Esophagus muscularis mucosa (tissue), 4 donors: ENCODE measurements around the gene SIK3. TPM values are rescaled to one million over a fixed set of nuclear protein-coding genes. Genes with fewer than 3 reads are reported as not detected.
A peak's percentile ranks its signal among the peaks of the same experiment; 100 is the strongest.

Experiments
- DNase-seq: peaks from one replicate; pipeline ENCODE4 v3.0.0-alpha.2; 2017; ENCODE audit errors: extremely low spot score
- H3K27ac ChIP-seq, 4 donors: fragments of 200-600 bp; sonication (generic); replicated peaks in 1 of 4; 1 replicate in 3 of 4; 2 replicates in 1 of 4; pipeline ENCODE4 v1.5.1; 2016 to 2019; ENCODE audit warnings: mild to moderate bottlenecking in 1 of 4
- H3K27me3 ChIP-seq, 4 donors: fragments of 200-600 bp; sonication (generic); one replicate each; pipeline versions ENCODE4 v1.5.1 to v1.6.0; 2016 to 2019
- H3K36me3 ChIP-seq, 4 donors: fragments of 200-600 bp; sonication (generic); one replicate each; pipeline ENCODE4 v1.5.1; 2016 to 2019
- H3K4me1 ChIP-seq, 4 donors: fragments of 200-600 bp; sonication (generic); one replicate each; pipeline ENCODE4 v1.5.1; 2016 to 2019
- H3K4me3 ChIP-seq, 4 donors: fragments of 200-600 bp; sonication (generic); 1 replicate in 2 of 4; 2 replicates in 2 of 4; pipeline ENCODE4 v1.5.1; 2016 to 2019; ENCODE audit warnings: mild to moderate bottlenecking in 4 of 4, moderate library complexity in 1 of 4
- H3K9me3 ChIP-seq, 4 donors: fragments of 200-600 bp; sonication (generic); 1 replicate in 3 of 4; 2 replicates in 1 of 4; pipeline ENCODE4 v1.5.1; 2016 to 2019
- CTCF ChIP-seq, 3 experiments: fragments of 200-600 bp in 2 of 3; fragments of 450-650 bp in 1 of 3; sonication (generic) in 2 of 3; IDR thresholded peaks; one replicate each; pipeline ENCODE4 v1.5.1; 2017 to 2019; ENCODE audit warnings: antibody characterized with exemption in 3 of 3, mild to moderate bottlenecking in 2 of 3, moderate library complexity in 1 of 3
- EP300 ChIP-seq: sonication (generic); formaldehyde crosslinking; IDR thresholded peaks from one replicate; pipeline ENCODE4 v1.6.1; 2017; ENCODE audit warnings: antibody characterized with exemption
- POLR2A ChIP-seq: fragments of 450-650 bp; IDR thresholded peaks from one replicate; pipeline ENCODE4 v1.6.1; 2017; ENCODE audit warnings: antibody characterized with exemption, moderate library complexity, mild to moderate bottlenecking, low read depth
- POLR2AphosphoS5 ChIP-seq, 2 donors: sonication (generic); formaldehyde crosslinking; IDR thresholded peaks; one replicate each; pipeline ENCODE4 v1.6.1; 2017; ENCODE audit warnings: antibody characterized with exemption in 2 of 2
- WGBS: methylation state at CpG from one replicate; pipeline ENCODE4 v1.1.5; 2018; 5-methylcytosine and 5-hydroxymethylcytosine counted together
- intact Hi-C: fragments of 100-400 bp; cut with DNase I; formaldehyde crosslinking; loops from one replicate; pipeline ENCODE4 v1.15.1; 2023
- total RNA-seq, 4 donors: library from RNA; depleted of rRNA; stranded (reverse); fragments of >200 nt; gene quantifications; one replicate each; pipeline versions ENCODE4 v1.1.0 to v1.2.1, GENCODE V29; 2016

SIK3 gene
- total RNA-seq, 4 donors from 2014 or later: 39.5 to 53.5 (median 42.3) TPM

- WGBS: 79% methylated on average over 7 of the region's 7 CpGs
- H3K27ac ChIP-seq: peak overlapping the region in 1 of 4 donors; percentile 33
These were observed 53.8 kb downstream of the SIK3 start for GRCh38 chr11:117044287-117045035.

DNA sequence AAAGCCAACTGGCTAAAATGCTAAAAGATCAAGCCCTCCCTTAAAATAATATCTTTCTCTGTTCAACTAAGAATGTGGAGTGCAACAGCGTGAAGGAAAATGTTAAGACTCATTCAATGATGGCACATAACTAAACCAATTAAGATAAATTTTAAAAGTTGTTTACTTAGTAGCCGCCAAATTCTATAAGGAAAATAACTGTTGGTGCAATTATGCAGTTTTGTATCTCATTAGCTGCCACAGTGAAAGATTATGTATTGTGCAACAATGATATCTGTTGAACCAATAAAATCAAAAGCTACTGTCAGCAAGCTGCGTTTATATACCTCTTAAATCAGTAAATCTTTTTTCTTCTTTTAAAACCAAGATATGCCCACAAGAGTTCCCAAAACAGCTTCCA lies 55.5 kb downstream of the SIK3 start:
- Histone ChIP-seq H3K4me1 (peaks cover 39 to 71% (median 54%) of the 10 kb centered on the region in 4 donors), H3K27me3 (no peaks in the 10 kb centered on the region), H3K27ac (no peak overlapping the region), H3K36me3 (no peaks in the 10 kb centered on the region), H3K4me3 (no peak overlapping the region), H3K9me3 (no peaks in the 10 kb centered on the region)
- WGBS: 94% methylated on average over 3 of the region's 3 CpGs
- no peak for DNase-seq
- intact Hi-C loops: no loop called here
- TF ChIP-seq POLR2A: no peak
- no peak for TF ChIP-seq CTCF (IDR thresholded peaks at IDR 0.05)
- TF ChIP-seq POLR2AphosphoS5 (IDR thresholded peaks at IDR 0.05): no peak
- no peak for TF ChIP-seq EP300

More at GRCh38 chr11:117044287-117045035, 53.8 kb downstream of the SIK3 start:
- intact Hi-C loops: no loop called here
- no peaks in the 10 kb centered on the region for H3K9me3 ChIP-seq
- TF ChIP-seq EP300 (no peak), POLR2A (no peak), POLR2AphosphoS5 (IDR thresholded peaks at IDR 0.05) (no peak), CTCF (IDR thresholded peaks at IDR 0.05) (no peak)
- no peaks in the 10 kb centered on the region for H3K27me3 ChIP-seq
- DNase-seq: no peak
- H3K4me3 ChIP-seq: no peak overlapping the region
- H3K4me1 ChIP-seq: peaks cover 31 to 60% (median 42%) of the 10 kb centered on the region in 4 donors
- H3K36me3 ChIP-seq: no peaks in the 10 kb centered on the region

GRCh38 chr11:117039900-117040299 lies 58.3 kb downstream of the SIK3 start:
- TF ChIP-seq EP300 (no peak), CTCF (IDR thresholded peaks at IDR 0.05) (no peak), POLR2AphosphoS5 (IDR thresholded peaks at IDR 0.05) (no peak), POLR2A (no peak)
- Histone ChIP-seq H3K36me3 (no peaks in the 10 kb centered on the region), H3K27me3 (no peaks in the 10 kb centered on the region), H3K4me1 (peaks cover 36 to 64% (median 54%) of the 10 kb centered on the region in 4 donors), H3K4me3 (no peak overlapping the region), H3K27ac (no peak overlapping the region), H3K9me3 (no peaks in the 10 kb centered on the region)
- no peak for DNase-seq
- 25% methylated on average over 1 of the region's 1 CpG for WGBS
- intact Hi-C loops: no loop called here

DNA sequence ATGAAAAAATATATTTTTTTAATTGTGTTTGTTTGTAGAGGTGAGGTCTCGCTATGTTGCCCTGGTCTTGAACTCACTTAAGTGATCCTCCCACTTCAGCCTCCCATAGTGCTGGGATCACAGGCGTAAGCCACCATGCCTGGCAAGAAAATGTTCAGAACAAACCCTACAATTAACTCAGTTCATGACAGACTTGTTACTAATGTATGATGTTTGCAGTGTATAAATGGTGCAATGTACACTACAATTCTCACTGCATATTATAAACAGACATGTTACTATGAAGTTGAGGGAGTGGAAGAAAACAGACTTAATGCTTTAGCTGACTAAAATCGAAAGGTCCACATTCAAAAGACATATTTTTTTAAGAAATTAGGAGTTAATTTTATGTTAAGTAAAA lies 59.0 kb downstream of the SIK3 start:
- no peak overlapping the region for H3K27ac ChIP-seq
- WGBS: 96% methylated on average over 3 of the region's 3 CpGs
- H3K9me3 ChIP-seq: no peaks in the 10 kb centered on the region
- H3K4me1 ChIP-seq: peaks cover 29 to 58% (median 48%) of the 10 kb centered on the region in 4 donors
- DNase-seq: no peak
- no peak overlapping the region for H3K4me3 ChIP-seq
- no peaks in the 10 kb centered on the region for H3K36me3 ChIP-seq
- no peaks in the 10 kb centered on the region for H3K27me3 ChIP-seq
- TF ChIP-seq POLR2A (no peak), POLR2AphosphoS5 (IDR thresholded peaks at IDR 0.05) (no peak), CTCF (IDR thresholded peaks at IDR 0.05) (no peak), EP300 (no peak)
- intact Hi-C loops: no loop called here

- no peaks in the 10 kb centered on the region for H3K9me3 ChIP-seq
- intact Hi-C loops: no loop called here
- DNase-seq: no peak
- H3K4me1 ChIP-seq: peaks cover 25 to 46% (median 44%) of the 10 kb centered on the region in 4 donors
- no peaks in the 10 kb centered on the region for H3K27me3 ChIP-seq
- no peak for TF ChIP-seq POLR2AphosphoS5 (IDR thresholded peaks at IDR 0.05)
- no peak for TF ChIP-seq CTCF (IDR thresholded peaks at IDR 0.05)
- no peak for TF ChIP-seq POLR2A
- TF ChIP-seq EP300: no peak
- H3K4me3 ChIP-seq: no peak overlapping the region
- 75% methylated on average over 1 of the region's 1 CpG for WGBS
- H3K36me3 ChIP-seq: no peaks in the 10 kb centered on the region
- H3K27ac ChIP-seq: peak overlapping the region in 1 of 4 donors; percentile 3
These were observed 60.3 kb downstream of the SIK3 start for GRCh38 chr11:117037975-117038350.
